ENCODE data around the gene ZKSCAN4. TPM values are rescaled to one million over a fixed set of nuclear protein-coding genes. Genes with fewer than 3 reads are reported as not detected.

ZKSCAN4 gene
- polyA plus RNA-seq, 1 donor from 2014 or later, result 8.3 TPM

GRCh38 chr6:28205879-28206278 is 46.2 kb downstream of the ZKSCAN4 start:
- no peaks in the 10 kb centered on the region for H3K79me2 ChIP-seq (replicated peaks; ENCODE audit: insufficient read depth, low read length)
- no peaks in the 10 kb centered on the region for H3K36me3 ChIP-seq (ENCODE audit: insufficient read depth, low read length)
- H4K20me1 ChIP-seq (ENCODE audit: insufficient read depth), result no peaks in the 10 kb centered on the region
- no peaks in the 10 kb centered on the region for H3K9me3 ChIP-seq (ENCODE audit: low read length)
- H3K4me2 ChIP-seq (ENCODE audit: low read length), result no peak overlapping the region
- H3F3A ChIP-seq (ENCODE audit: insufficient read depth, low read length, poor library complexity, severe bottlenecking), result no peaks in the 10 kb centered on the region
- no peak overlapping the region for H3K9ac ChIP-seq (ENCODE audit: low read length)
- no peak overlapping the region for H3K4me3 ChIP-seq (ENCODE audit: low read length)
- H3K27me3 ChIP-seq (ENCODE audit: insufficient read depth, low read depth, low read length), result peaks cover 65% of the 10 kb centered on the region
- H3K9me2 ChIP-seq (ENCODE audit: insufficient read depth, low read length), result no peaks in the 10 kb centered on the region
- H2AFZ ChIP-seq (ENCODE audit: low read depth, low read length), result no peak overlapping the region
- TF ChIP-seq CTCF (IDR thresholded peaks at IDR 0.05; ENCODE audit: poor library complexity, severe bottlenecking) (no peak), EP300 (conservative IDR thresholded peaks at IDR 0.05; ENCODE audit: poor library complexity, severe bottlenecking) (no peak), MXI1 (conservative IDR thresholded peaks at IDR 0.05; ENCODE audit: poor library complexity, severe bottlenecking) (no peak), EZH2 (IDR thresholded peaks at IDR 0.05; ENCODE audit: borderline replicate concordance, insufficient read depth, low read length, poor library complexity, severe bottlenecking) (no peak), REST (IDR thresholded peaks at IDR 0.05; ENCODE audit: borderline replicate concordance) (no peak), POLR2AphosphoS5 (IDR thresholded peaks at IDR 0.05) (no peak), SMC3 (conservative IDR thresholded peaks at IDR 0.05; ENCODE audit: poor library complexity) (no peak), RAD21 (conservative IDR thresholded peaks at IDR 0.05) (no peak), TAF1 (IDR thresholded peaks at IDR 0.05; ENCODE audit: low read depth) (no peak)
- no peak overlapping the region for H3K27ac ChIP-seq (ENCODE audit: low read length)

- Histone ChIP-seq H3K79me2 (replicated peaks; ENCODE audit: insufficient read depth, low read length) (no peaks in the 10 kb centered on the region), H3K4me3 (ENCODE audit: low read length) (no peak overlapping the region), H3K9ac (ENCODE audit: low read length) (no peak overlapping the region), H3K36me3 (ENCODE audit: insufficient read depth, low read length) (no peaks in the 10 kb centered on the region), H3K9me2 (ENCODE audit: insufficient read depth, low read length) (no peaks in the 10 kb centered on the region), H3K27ac (ENCODE audit: low read length) (no peak overlapping the region), H3K27me3 (ENCODE audit: insufficient read depth, low read depth, low read length) (peaks cover 38% of the 10 kb centered on the region), H3F3A (ENCODE audit: insufficient read depth, low read length, poor library complexity, severe bottlenecking) (no peaks in the 10 kb centered on the region), H2AFZ (ENCODE audit: low read depth, low read length) (no peak overlapping the region), H3K4me2 (ENCODE audit: low read length) (no peak overlapping the region), H3K9me3 (ENCODE audit: low read length) (no peaks in the 10 kb centered on the region), H4K20me1 (ENCODE audit: insufficient read depth) (no peaks in the 10 kb centered on the region)
- TF ChIP-seq EP300 (conservative IDR thresholded peaks at IDR 0.05; ENCODE audit: poor library complexity, severe bottlenecking) (no peak), EZH2 (IDR thresholded peaks at IDR 0.05; ENCODE audit: borderline replicate concordance, insufficient read depth, low read length, poor library complexity, severe bottlenecking) (no peak), RAD21 (conservative IDR thresholded peaks at IDR 0.05) (no peak), TAF1 (IDR thresholded peaks at IDR 0.05; ENCODE audit: low read depth) (no peak), MXI1 (conservative IDR thresholded peaks at IDR 0.05; ENCODE audit: poor library complexity, severe bottlenecking) (no peak), POLR2AphosphoS5 (IDR thresholded peaks at IDR 0.05) (no peak), SMC3 (conservative IDR thresholded peaks at IDR 0.05; ENCODE audit: poor library complexity) (no peak), CTCF (IDR thresholded peaks at IDR 0.05; ENCODE audit: poor library complexity, severe bottlenecking) (no peak), REST (IDR thresholded peaks at IDR 0.05; ENCODE audit: borderline replicate concordance) (no peak)
Observed at GRCh38 chr6:28203201-28203600, 48.9 kb downstream of the ZKSCAN4 start.
